GM21367 (cell line): ENCODE results near the gene TAS2R41.
"Not testable (repeated sequence)": the region's sequence is repeated elsewhere in the genome, so short reads cannot be mapped to it uniquely, and the experiment has no call there.

Experiments used
- ATAC-seq: cut with Tn5 transposase; IDR thresholded peaks from one replicate; pipeline ENCODE4 v1.9.1; 2021; ENCODE audit not compliant: unreplicated experiment

The TAS2R41 gene

GRCh38 chr7:143514995-143515735, 37.5 kb downstream of the TAS2R41 start:
- ATAC-seq, result no peak

- no peak for ATAC-seq
These were observed 39.3 kb downstream of the TAS2R41 start for GRCh38 chr7:143516981-143517380.

GRCh38 chr7:143518521-143518920, 40.8 kb downstream of the TAS2R41 start:
- no peak for ATAC-seq

- no peak for ATAC-seq
These were observed 41.3 kb downstream of the TAS2R41 start for GRCh38 chr7:143518941-143519340.

- no peak for ATAC-seq
These were observed 41.9 kb downstream of the TAS2R41 start for GRCh38 chr7:143519411-143520131.

- ATAC-seq, result not testable (repeated sequence)
These were observed 44.7 kb downstream of the TAS2R41 start for GRCh38 chr7:143522309-143522916.
